GM18951 (cell line): ENCODE data around the gene METRN.

Experiments used
- POLR2A ChIP-seq: IDR thresholded peaks from 4 replicates; pipeline ENCODE4 v1.6.1; 2011; ENCODE audit warnings: mild to moderate bottlenecking; ENCODE audit not compliant: insufficient read length, insufficient read depth; ENCODE audit errors: extremely low read depth
- in situ Hi-C: fragments of 300-500 bp; cut with MboI; formaldehyde crosslinking; loops from one replicate; pipeline ENCODE4 v1.12.0; 2022; ENCODE audit warnings: low sequenced_read_pairs, mixed read lengths, inconsistent platforms; ENCODE audit not compliant: unreplicated experiment

Gene METRN

DNA sequence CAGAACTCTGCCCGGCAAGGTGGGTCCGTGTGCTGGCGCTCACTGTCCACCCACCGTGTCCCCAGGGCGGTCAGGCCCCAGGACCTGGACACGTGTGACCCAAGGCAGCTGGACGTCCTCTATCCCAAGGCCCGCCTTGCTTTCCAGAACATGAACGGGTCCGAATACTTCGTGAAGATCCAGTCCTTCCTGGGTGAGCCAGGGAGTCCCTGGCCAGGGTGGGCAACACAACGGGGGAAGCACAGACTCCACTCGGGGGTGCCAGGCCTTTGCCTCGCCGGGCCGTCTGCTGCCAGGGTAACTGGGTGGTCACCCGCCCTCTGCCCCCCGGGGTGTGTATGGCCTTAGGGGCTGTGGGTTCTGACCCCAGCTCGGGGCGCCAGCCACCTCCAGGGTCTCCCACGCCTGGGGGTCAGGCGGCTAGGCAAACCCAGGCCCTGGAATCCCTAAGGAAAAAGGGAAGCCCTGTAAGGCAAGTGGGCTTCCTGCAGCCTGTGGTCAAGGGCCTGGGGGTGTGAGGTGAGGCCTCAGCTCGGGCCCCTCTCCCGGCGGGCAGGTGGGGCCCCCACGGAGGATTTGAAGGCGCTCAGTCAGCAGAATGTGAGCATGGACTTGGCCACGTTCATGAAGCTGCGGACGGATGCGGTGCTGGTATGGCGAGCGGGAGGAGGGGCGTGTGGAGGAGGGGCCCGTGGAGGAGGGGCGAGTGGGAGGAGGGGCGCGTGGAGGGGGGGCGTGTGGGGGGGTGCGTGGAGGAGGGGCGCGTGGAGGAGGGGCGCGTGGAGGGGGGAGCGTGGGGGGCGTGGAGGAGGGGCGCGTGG, 52.1 kb downstream of the METRN start:
- in situ Hi-C loops, result no loop called here
- TF ChIP-seq POLR2A, result no peak

DNA sequence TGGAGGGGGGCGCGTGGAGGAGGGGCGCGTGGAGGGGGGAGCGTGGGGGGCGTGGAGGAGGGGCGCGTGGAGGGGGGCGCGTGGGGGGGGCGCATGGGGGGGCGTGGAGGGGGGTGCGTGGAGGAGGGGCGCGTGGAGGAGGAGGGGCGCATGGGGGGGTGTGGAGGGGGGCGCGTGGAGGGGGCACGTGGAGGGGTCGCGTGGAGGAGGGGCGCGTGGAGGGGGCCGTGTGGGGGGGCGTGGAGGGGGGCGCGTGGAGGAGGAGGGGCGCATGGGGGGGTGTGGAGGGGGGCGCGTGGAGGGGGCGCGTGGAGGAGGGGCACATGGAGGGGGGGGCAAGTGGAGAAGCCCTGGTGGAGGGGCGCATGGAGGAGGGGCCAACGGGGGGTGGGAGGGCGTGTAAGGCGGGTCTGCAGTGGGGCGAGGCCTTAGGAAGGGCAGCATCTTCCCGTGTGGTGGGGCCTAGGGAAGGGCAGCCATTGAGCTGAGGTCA, 52.9 kb downstream of the METRN start:
- no peak for TF ChIP-seq POLR2A
- in situ Hi-C loops, result no loop called here

DNA sequence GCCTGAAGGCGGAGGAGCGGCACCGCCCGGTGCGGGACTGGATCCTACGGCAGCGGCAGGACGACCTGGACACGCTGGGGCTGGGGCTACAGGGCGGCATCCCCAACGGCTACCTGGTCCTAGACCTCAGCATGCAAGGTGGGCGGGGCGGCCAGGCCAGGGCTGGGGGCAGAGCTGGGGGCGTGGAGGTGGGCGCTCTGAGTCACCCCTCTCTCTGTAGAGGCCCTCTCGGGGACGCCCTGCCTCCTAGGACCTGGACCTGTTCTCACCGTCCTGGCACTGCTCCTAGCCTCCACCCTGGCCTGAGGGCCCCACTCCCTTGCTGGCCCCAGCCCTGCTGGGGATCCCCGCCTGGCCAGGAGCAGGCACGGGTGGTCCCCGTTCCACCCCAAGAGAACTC, 53.5 kb downstream of the METRN start:
- TF ChIP-seq POLR2A, result no peak
- in situ Hi-C loops, result no loop called here
